Lower leg skin (tissue), 3 donors: ENCODE measurements around the gene DCTD.

Experiments used
- POLR2A ChIP-seq, 2 donors: fragments of 450-650 bp; IDR thresholded peaks; one replicate each; pipeline ENCODE4 v1.6.1; 2016 to 2017; ENCODE audit warnings: antibody characterized with exemption in 2 of 2, mild to moderate bottlenecking in 1 of 2, moderate library complexity in 1 of 2
- TF ChIP-seq, protein P1 (sequence below), 3 donors: fragments of 450-650 bp; IDR thresholded peaks; one replicate each; pipeline ENCODE4 v1.5.1; 2016; ENCODE audit warnings: antibody characterized with exemption in 3 of 3, mild to moderate bottlenecking in 3 of 3, moderate library complexity in 2 of 3

DNA sequence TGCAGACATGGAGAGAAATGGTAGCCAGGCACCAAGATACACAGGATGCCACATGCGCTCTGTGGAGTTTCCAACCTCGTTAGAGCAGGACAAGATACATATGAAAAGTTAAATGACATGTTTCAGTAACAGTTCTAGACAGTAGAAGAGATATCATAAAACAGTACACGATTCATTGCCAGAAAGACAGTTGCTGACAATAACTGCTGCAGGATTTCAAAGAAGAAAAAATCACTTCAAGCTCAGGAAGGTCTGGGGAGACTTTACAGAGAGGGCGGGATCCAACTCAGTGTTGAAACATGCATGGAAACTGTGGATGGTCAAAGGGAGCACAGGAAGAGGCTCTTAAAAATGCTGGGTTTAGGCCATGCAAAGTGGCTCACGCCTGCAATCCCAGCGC is 31.0 kb downstream of the DCTD start:
- TF ChIP-seq, protein P1, sequence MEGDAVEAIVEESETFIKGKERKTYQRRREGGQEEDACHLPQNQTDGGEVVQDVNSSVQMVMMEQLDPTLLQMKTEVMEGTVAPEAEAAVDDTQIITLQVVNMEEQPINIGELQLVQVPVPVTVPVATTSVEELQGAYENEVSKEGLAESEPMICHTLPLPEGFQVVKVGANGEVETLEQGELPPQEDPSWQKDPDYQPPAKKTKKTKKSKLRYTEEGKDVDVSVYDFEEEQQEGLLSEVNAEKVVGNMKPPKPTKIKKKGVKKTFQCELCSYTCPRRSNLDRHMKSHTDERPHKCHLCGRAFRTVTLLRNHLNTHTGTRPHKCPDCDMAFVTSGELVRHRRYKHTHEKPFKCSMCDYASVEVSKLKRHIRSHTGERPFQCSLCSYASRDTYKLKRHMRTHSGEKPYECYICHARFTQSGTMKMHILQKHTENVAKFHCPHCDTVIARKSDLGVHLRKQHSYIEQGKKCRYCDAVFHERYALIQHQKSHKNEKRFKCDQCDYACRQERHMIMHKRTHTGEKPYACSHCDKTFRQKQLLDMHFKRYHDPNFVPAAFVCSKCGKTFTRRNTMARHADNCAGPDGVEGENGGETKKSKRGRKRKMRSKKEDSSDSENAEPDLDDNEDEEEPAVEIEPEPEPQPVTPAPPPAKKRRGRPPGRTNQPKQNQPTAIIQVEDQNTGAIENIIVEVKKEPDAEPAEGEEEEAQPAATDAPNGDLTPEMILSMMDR (IDR thresholded peaks at IDR 0.05): no peak
- no peak for TF ChIP-seq POLR2A (IDR thresholded peaks at IDR 0.05)
